Left lung (tissue), 10 donors: ENCODE results near the gene DNAJC15. TPM values are rescaled to one million over a fixed set of nuclear protein-coding genes. Genes with fewer than 3 reads are reported as not detected.
"Not testable (repeated sequence)": the region's sequence is repeated elsewhere in the genome, so short reads cannot be mapped to it uniquely, and the experiment has no call there.

Experiments
- ATAC-seq: fragments of 200-7000 bp; cut with Tn5 transposase; one replicate; pipeline ENCODE4 v1.9.1; 2020; ENCODE audit warnings: moderate library complexity
- DNase-seq, 4 donors: peaks; one replicate each; pipeline ENCODE4 v3.0.0-alpha.2; 2013 to 2020
- H3K27ac ChIP-seq, 2 donors: fragments of 200-600 bp; sonication (generic) in 1 of 2; one replicate each; pipeline versions ENCODE4 v1.5.0 to v1.8.0; 2020 to 2021
- H3K27me3 ChIP-seq, 2 donors: fragments of 200-600 bp; sonication (generic) in 1 of 2; one replicate each; pipeline versions ENCODE4 v1.5.0 to v1.8.0; 2020 to 2021
- H3K36me3 ChIP-seq, 2 donors: fragments of 200-600 bp; sonication (generic) in 1 of 2; one replicate each; pipeline versions ENCODE4 v1.5.0 to v1.8.0; 2020 to 2021
- H3K4me1 ChIP-seq, 2 donors: fragments of 200-600 bp; one replicate each; pipeline ENCODE4 v1.8.0; 2021
- H3K4me3 ChIP-seq, 2 donors: fragments of 200-600 bp; sonication (generic) in 1 of 2; one replicate each; pipeline versions ENCODE4 v1.5.0 to v1.8.0; 2020 to 2021; ENCODE audit warnings: mild to moderate bottlenecking in 1 of 2
- H3K9me3 ChIP-seq, 2 donors: fragments of 200-600 bp; sonication (generic) in 1 of 2; one replicate each; pipeline versions ENCODE4 v1.5.0 to v1.8.0; 2020 to 2021
- intact Hi-C, 2 donors: fragments of 100-400 bp; cut with DNase I; formaldehyde crosslinking; loops; one replicate each; pipeline versions ENCODE4 v1.11.2 to v1.14.2; 2022
- polyA plus RNA-seq, 6 donors: library from polyadenylated mRNA; unstranded; fragments of 120-200 nt; gene quantifications; one replicate each; pipeline ENCODE4 v1.2.1, GENCODE V29; 2013; ENCODE audit not compliant: insufficient read length in 6 of 6
- total RNA-seq, 2 donors: library from RNA; stranded (reverse); fragmentation: NEBNext Ultra II Directional; extraction: Animal tissue kit (Norgen Biotek cat#: 25700); gene quantifications; one replicate each; pipeline ENCODE4 v1.2.1, GENCODE V29; 2021
- TF ChIP-seq, protein P1 (sequence below), 2 donors: fragments of 200-600 bp; sonication (generic) in 1 of 2; IDR thresholded peaks; one replicate each; pipeline versions ENCODE4 v1.5.0 to v1.8.0; 2021; ENCODE audit warnings: antibody characterized with exemption in 2 of 2
- donor health status: DM: no; HTN: yes; CAD: no.
- donor health status: DM: no; HTN: no; CAD: no.

DNAJC15 gene
- total and polyA plus RNA-seq, 8 donors = 12.8 to 28.5 (median 21.9) TPM

DNA sequence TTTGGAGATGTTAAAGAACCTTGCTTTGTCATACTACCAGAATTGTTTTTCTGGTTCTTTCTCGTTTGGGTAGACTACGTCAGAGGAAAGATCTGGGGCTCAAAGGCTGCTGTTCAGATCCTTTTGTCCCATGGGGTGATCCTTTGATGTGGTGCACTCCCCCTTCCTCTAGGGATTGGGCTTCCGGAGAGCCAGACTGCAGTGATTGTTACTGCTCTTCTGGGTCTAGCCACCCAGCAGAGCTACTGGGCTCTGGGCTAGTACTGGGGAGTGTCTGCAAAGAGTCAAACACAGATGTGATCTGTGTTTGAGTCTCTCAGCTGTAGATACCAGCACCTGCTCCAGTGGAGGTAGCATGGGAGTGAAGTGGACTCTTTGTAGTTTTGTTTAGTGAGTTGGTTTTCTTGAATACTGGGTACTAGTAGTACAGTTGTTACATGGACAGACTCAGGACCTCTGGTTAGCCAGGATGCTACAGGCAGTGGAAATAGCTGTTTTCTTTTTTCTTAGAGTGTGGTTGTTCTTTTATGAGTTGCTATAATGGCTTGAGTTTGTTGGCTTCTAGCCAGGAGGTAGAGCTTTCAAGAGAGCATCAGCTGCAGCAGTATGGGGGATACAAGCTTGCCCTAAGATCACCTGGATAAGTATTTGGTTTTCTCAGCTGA lies 34.4 kb downstream of the DNAJC15 start:
- intact Hi-C loops = no loop called here
- Histone ChIP-seq H3K27me3 (no peaks in the 10 kb centered on the region), H3K36me3 (no peaks in the 10 kb centered on the region), H3K4me3 (no peak overlapping the region), H3K9me3 (no peaks in the 10 kb centered on the region), H3K4me1 (peaks cover 5 to 39% of the 10 kb centered on the region in 2 donors), H3K27ac (no peak overlapping the region)
- ATAC-seq (no peak), DNase-seq (no peak)
- TF ChIP-seq, protein P1, sequence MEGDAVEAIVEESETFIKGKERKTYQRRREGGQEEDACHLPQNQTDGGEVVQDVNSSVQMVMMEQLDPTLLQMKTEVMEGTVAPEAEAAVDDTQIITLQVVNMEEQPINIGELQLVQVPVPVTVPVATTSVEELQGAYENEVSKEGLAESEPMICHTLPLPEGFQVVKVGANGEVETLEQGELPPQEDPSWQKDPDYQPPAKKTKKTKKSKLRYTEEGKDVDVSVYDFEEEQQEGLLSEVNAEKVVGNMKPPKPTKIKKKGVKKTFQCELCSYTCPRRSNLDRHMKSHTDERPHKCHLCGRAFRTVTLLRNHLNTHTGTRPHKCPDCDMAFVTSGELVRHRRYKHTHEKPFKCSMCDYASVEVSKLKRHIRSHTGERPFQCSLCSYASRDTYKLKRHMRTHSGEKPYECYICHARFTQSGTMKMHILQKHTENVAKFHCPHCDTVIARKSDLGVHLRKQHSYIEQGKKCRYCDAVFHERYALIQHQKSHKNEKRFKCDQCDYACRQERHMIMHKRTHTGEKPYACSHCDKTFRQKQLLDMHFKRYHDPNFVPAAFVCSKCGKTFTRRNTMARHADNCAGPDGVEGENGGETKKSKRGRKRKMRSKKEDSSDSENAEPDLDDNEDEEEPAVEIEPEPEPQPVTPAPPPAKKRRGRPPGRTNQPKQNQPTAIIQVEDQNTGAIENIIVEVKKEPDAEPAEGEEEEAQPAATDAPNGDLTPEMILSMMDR (IDR thresholded peaks at IDR 0.05) = no peak

- Histone ChIP-seq H3K4me3 (no peak overlapping the region), H3K9me3 (no peaks in the 10 kb centered on the region), H3K27ac (no peak overlapping the region), H3K4me1 (peaks cover 5 to 39% of the 10 kb centered on the region in 2 donors), H3K27me3 (no peaks in the 10 kb centered on the region), H3K36me3 (no peaks in the 10 kb centered on the region)
- intact Hi-C loops = no loop called here
- DNase-seq (no peak), ATAC-seq (no peak)
- TF ChIP-seq, protein P1 (IDR thresholded peaks at IDR 0.05) = no peak
Observed at GRCh38 chr13:43058318-43058674, 34.9 kb downstream of the DNAJC15 start.

DNA sequence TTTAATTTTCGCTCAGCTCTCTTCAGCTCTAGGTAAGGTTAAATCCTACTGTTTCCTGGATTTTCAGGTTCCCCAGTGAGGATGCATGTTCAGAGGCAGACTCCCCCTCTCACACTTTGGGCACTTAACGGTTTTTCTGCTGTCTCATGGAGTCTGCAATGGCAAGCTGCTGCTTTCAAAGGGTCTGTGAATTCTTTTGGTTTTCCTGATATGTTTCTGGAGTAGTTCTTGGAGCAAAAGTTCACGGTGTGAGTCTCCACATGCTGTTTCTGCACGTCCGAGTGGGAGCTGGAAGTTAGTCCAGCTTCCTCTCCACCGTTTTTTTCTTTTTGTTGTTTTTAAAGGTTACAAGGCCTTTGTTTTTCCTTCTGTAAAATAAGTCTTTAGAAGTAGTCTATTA lies 35.4 kb downstream of the DNAJC15 start:
- Histone ChIP-seq H3K27me3 (no peaks in the 10 kb centered on the region), H3K9me3 (no peaks in the 10 kb centered on the region), H3K36me3 (no peaks in the 10 kb centered on the region), H3K27ac (no peak overlapping the region), H3K4me3 (no peak overlapping the region), H3K4me1 (peaks cover 5 to 39% of the 10 kb centered on the region in 2 donors)
- ATAC-seq (no peak), DNase-seq (no peak)
- intact Hi-C loops = no loop called here
- TF ChIP-seq, protein P1 (IDR thresholded peaks at IDR 0.05) = no peak

- intact Hi-C loops, H3K4me3 ChIP-seq, H3K9me3 ChIP-seq, H3K27me3 ChIP-seq, H3K27ac ChIP-seq, H3K36me3 ChIP-seq, DNase-seq, ATAC-seq: not testable (repeated sequence)
- peaks cover 5 to 30% of the 10 kb centered on the region in 2 donors for H3K4me1 ChIP-seq
Observed at GRCh38 chr13:43059779-43060178, 36.4 kb downstream of the DNAJC15 start.

GRCh38 chr13:43060806-43061205 lies 37.4 kb downstream of the DNAJC15 start:
- H3K4me3 ChIP-seq, H3K27ac ChIP-seq, ATAC-seq, intact Hi-C loops, H3K36me3 ChIP-seq, H3K9me3 ChIP-seq, H3K27me3 ChIP-seq, DNase-seq: not testable (repeated sequence)
- peaks cover 4 to 20% of the 10 kb centered on the region in 2 donors for H3K4me1 ChIP-seq

GRCh38 chr13:43061496-43062280 lies 38.3 kb downstream of the DNAJC15 start:
- Histone ChIP-seq H3K4me3 (no peak overlapping the region), H3K4me1 (peaks cover 0 to 11% of the 10 kb centered on the region in 2 donors), H3K27ac (no peak overlapping the region), H3K9me3 (no peaks in the 10 kb centered on the region), H3K27me3 (no peaks in the 10 kb centered on the region), H3K36me3 (no peaks in the 10 kb centered on the region)
- ATAC-seq = no peak
- intact Hi-C loops = no loop called here
- TF ChIP-seq, protein P1 (IDR thresholded peaks at IDR 0.05) = no peak
- no peak for DNase-seq
